Measurements from ENCODE around the gene TMEM117. TPM values are rescaled to one million over a fixed set of nuclear protein-coding genes. Genes with fewer than 3 reads are reported as not detected.

TMEM117 gene
- polyA plus RNA-seq, 1 experiment, result 4.3 TPM

- no peak for DNase-seq (ENCODE audit: low read depth)
- TF ChIP-seq CTCF (IDR thresholded peaks at IDR 0.05; ENCODE audit: insufficient read depth, low read depth, low read length), result no peak
- ChIA-PET POLR2A (no interaction called here), CTCF (no interaction called here)
- Histone ChIP-seq H3K36me3 (ENCODE audit: control insufficient read depth, insufficient read depth, low read length) (no peaks in the 10 kb centered on the region), H3K4me3 (ENCODE audit: low read depth, low read length) (no peak overlapping the region), H3K27me3 (ENCODE audit: control insufficient read depth, insufficient read depth, low read length) (no peaks in the 10 kb centered on the region)
Observed at GRCh38 chr12:43980627-43981191, 144.8 kb downstream of the TMEM117 start.

DNA sequence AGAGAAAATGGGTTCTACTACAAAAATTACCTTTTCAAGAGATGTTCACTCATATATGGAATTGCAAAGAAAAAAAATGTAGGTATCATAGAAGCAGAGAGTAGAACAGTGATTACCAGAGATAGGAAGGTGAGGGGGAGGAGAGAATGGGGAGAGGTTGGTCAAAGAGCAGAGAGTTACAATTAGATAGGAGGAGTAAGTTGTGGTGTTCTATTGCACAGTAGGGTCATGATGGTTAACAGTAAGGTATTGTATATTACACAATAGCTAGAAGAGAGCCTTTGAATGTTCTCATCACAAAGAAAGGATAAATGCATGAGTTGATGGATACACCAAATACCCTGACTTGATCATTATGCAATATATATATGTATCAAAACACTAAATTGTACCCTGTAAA is 145.8 kb downstream of the TMEM117 start:
- POLR2A ChIA-PET, result no interaction called here
- H3K36me3 ChIP-seq (ENCODE audit: control insufficient read depth, insufficient read depth, low read length), result no peaks in the 10 kb centered on the region
- H3K27me3 ChIP-seq (ENCODE audit: control insufficient read depth, insufficient read depth, low read length), result no peaks in the 10 kb centered on the region
- TF ChIP-seq CTCF (IDR thresholded peaks at IDR 0.05; ENCODE audit: insufficient read depth, low read depth, low read length), result no peak
- H3K4me3 ChIP-seq (ENCODE audit: low read depth, low read length), result no peak overlapping the region
- no peak for DNase-seq (ENCODE audit: low read depth)
- CTCF ChIA-PET, result interaction anchor here (1.5 kb wide), 1 partner anchor 967 kb away, joined by 3 read pairs; no protein-coding TSS in a partner anchor

GRCh38 chr12:43982544-43982943 is 146.7 kb downstream of the TMEM117 start:
- no peaks in the 10 kb centered on the region for H3K36me3 ChIP-seq (ENCODE audit: control insufficient read depth, insufficient read depth, low read length)
- ChIA-PET CTCF (interaction anchor here (1.5 kb wide), 1 partner anchor 967 kb away, joined by 3 read pairs; no protein-coding TSS in a partner anchor), POLR2A (no interaction called here)
- H3K4me3 ChIP-seq (ENCODE audit: low read depth, low read length), result no peak overlapping the region
- TF ChIP-seq CTCF (IDR thresholded peaks at IDR 0.05; ENCODE audit: insufficient read depth, low read depth, low read length), result no peak
- no peak for DNase-seq (ENCODE audit: low read depth)
- H3K27me3 ChIP-seq (ENCODE audit: control insufficient read depth, insufficient read depth, low read length), result no peaks in the 10 kb centered on the region

DNA sequence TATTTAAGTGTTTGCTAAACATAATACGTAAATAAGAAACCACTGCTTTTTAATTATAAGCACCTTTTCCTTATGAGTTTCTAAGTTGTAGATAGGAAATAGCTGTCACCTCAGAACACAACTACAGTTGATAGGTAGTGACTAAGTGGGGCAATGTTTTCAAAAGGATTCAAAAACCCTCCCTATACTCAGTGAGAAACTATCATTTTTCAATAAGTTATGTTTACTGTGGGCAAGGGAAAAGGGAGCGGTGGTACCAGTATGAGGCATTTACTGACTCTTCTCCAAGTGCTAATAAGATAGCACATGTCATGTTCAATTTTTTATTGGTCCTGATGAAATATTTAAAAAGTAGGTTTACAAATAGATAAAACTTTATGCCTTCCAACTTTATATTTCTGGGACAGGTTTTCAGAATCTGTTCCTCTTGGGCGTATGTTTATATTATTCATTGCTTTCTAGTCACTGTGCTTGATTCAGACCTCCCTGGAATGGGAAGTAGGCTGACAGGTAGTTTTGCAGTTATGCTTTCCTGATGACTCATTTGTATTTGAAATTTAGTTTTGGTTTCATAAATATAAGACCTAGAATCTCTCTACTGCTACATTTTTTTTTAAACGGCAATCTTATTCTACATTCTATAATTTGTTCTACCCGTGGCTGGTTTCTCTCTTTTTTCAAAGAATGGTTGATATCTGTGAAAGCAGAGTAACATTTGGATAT is 153.1 kb downstream of the TMEM117 start:
- CTCF ChIA-PET, result interaction anchor here (1.8 kb wide), 1 partner anchor 11 kb away, joined by 6 read pairs; no protein-coding TSS in a partner anchor
- Histone ChIP-seq H3K4me3 (ENCODE audit: low read depth, low read length) (no peak overlapping the region), H3K36me3 (ENCODE audit: control insufficient read depth, insufficient read depth, low read length) (no peaks in the 10 kb centered on the region), H3K27me3 (ENCODE audit: control insufficient read depth, insufficient read depth, low read length) (no peaks in the 10 kb centered on the region)
- DNase-seq (ENCODE audit: low read depth), result no peak
- POLR2A ChIA-PET, result no interaction called here
- TF ChIP-seq CTCF (IDR thresholded peaks at IDR 0.05; ENCODE audit: insufficient read depth, low read depth, low read length), result no peak

DNA sequence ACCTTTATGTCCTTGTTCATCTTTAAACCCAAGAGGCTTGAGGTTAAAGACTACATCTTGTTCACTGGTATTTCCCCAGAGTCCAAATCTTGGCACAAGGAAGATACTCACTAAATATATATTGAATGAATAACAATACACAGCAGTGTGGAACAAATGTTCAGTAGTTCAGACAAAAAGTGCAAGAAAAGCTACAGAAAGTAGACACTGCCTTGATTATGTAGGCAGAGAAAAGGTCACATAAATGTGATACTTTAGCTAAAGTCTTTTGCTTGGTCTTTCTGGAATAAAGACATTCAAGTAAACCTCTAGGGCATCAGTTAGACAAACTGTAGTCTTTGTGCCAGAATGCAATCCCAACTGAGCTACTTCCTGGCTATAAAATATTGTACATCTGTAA is 157.0 kb downstream of the TMEM117 start:
- POLR2A ChIA-PET, result no interaction called here
- DNase-seq (ENCODE audit: low read depth), result no peak
- CTCF ChIA-PET, result interaction anchor here (0.7 to 1.0 kb wide), 2 partner anchors 9 to 12 kb away, joined by 3 read pairs; no protein-coding TSS in a partner anchor

More for the DNA sequence above, 157.0 kb downstream of the TMEM117 start:
- Histone ChIP-seq H3K4me3 (ENCODE audit: low read depth, low read length) (no peak overlapping the region), H3K36me3 (ENCODE audit: control insufficient read depth, insufficient read depth, low read length) (no peaks in the 10 kb centered on the region), H3K27me3 (ENCODE audit: control insufficient read depth, insufficient read depth, low read length) (no peaks in the 10 kb centered on the region)
- TF ChIP-seq CTCF (IDR thresholded peaks at IDR 0.05; ENCODE audit: insufficient read depth, low read depth, low read length), result no peak
